HTERT RPE-1 (cell line): Measurements from ENCODE around the gene RLIM.
"Not testable (repeated sequence)": the region's sequence is repeated elsewhere in the genome, so short reads cannot be mapped to it uniquely, and the experiment has no call there.

ENCODE experiments used
- in situ Hi-C: fragments of 300-500 bp; cut with MboI; formaldehyde crosslinking; loops from 4 replicates; pipeline ENCODE4 v1.14.3; 2020; ENCODE audit warnings: low sequenced_read_pairs

The RLIM gene, protein sequence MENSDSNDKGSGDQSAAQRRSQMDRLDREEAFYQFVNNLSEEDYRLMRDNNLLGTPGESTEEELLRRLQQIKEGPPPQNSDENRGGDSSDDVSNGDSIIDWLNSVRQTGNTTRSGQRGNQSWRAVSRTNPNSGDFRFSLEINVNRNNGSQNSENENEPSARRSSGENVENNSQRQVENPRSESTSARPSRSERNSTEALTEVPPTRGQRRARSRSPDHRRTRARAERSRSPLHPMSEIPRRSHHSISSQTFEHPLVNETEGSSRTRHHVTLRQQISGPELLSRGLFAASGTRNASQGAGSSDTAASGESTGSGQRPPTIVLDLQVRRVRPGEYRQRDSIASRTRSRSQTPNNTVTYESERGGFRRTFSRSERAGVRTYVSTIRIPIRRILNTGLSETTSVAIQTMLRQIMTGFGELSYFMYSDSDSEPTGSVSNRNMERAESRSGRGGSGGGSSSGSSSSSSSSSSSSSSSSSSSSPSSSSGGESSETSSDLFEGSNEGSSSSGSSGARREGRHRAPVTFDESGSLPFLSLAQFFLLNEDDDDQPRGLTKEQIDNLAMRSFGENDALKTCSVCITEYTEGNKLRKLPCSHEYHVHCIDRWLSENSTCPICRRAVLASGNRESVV

DNA sequence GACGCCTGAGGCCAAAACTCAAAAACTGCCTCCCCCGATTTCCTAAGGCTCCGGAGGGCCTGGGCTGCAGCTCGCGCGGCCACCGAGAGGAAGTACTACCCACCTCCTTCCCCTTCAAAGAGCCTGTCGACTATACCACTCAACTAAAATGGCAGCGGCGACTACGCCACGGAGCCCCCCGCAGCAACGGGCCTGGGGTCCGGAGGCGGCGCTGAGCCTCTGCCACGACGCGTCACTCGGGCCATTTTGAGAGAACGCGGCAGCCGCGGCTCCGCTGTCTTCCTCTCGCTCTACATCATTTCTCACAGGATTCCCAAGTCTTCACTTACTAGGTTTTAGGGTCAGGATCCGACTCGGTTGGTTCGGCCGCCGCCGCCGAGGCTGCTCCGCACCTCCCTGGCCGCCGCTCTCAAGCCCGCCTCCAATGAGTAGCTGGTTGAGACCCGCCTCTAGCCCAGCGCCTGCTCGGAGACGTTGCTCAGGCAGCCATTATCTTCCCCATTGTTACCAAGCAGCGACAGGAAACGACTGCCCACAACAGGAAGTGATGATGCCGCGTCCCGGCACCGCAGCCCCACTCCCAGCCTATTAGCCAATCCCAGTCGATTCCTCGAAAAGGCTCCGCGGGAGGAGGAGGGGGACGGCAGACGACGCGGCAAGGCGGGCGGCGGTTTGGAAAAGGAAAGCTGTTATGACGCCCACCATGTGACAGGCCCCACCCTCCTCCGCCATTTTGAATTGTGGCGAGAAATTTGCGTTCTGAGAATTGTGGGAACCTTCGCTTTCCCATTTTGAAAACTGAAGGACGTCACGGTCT is at the start of gene RLIM:
Gene RLIM, minus strand, starts transcription at position 532 of the 817 bp plus-strand sequence. CDS start 18,647 bp downstream, outside the sequence.
- in situ Hi-C loops: no loop called here

- in situ Hi-C loops: no loop called here
Observed at GRCh38 chrX:74656079-74656745, 41.8 kb upstream of the RLIM start.

DNA sequence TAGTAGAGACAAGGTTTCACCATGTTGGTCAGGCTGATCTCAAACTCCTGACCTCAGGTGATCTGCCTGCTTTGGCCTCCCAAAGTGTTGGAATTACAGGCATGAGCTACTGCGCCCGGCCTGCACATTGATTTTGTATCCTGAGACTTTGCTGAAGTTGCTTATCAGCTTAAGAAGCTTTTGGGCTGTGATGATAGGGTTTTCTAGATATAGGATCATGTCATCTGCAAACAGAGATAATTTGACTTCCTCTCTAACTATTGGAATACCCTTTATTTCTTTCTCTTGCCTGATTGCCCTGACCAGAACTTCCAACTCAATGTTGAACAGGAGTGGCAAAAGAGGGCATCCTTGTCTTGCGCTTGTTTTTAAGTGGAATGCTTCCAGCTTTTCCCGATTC is 40.5 kb upstream of the RLIM start:
- in situ Hi-C loops: not testable (repeated sequence)

DNA sequence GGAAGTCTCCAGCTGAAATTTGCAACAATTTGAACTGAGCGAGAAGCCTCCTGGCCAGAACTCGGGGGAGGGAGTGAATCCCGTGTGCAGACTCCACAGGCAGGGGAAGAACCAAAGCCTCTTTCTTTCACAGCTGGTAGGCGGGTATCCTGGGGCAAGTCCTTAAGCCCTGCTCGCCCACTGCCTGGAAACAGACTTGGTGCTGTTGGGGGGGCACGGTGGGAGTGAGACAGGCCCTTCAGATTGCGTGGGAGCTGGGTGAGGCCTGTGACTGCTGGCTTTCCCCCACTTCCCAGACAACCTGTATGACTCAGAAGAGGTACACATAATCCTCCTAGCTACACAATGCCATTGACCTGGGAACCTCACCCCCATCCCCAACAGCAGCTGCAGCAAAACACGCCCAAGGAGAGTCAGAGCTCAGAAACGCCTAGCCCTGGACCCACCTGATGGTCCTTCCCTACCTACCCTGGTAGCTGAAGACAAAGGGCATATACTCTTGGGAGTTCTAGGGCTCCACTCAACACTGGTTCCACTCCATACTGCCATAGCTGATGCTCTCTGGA is 22.4 kb upstream of the RLIM start:
- in situ Hi-C loops: no loop called here

GRCh38 chrX:74613370-74614092 is 893 bp downstream of the RLIM start:
- in situ Hi-C loops: no loop called here

DNA sequence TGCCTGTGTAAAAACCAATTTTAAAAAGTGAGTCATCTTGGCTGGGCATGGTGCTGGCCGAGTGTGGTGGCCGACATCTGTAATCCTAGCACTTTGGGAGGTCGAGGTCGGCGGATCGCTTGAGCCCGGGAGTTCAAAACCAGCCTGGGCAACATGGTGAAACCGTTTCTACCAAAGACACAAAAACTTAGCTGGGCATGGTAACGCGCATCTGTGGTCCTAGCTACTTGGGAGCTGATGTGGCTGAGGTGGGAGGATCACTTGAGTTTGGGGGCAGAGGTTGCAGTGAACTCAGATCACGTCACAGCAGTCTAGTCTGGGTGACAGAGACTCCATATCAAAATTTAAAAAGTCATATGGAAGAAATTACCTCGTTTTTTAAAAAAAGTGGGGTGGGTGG is 7.6 kb downstream of the RLIM start:
- in situ Hi-C loops: no loop called here

- in situ Hi-C loops: no loop called here
Observed at GRCh38 chrX:74606342-74606741, 8.1 kb downstream of the RLIM start.

GRCh38 chrX:74603040-74603439 is 11.4 kb downstream of the RLIM start:
- in situ Hi-C loops: no loop called here

GRCh38 chrX:74602142-74602541 is 12.3 kb downstream of the RLIM start:
- in situ Hi-C loops: no loop called here

DNA sequence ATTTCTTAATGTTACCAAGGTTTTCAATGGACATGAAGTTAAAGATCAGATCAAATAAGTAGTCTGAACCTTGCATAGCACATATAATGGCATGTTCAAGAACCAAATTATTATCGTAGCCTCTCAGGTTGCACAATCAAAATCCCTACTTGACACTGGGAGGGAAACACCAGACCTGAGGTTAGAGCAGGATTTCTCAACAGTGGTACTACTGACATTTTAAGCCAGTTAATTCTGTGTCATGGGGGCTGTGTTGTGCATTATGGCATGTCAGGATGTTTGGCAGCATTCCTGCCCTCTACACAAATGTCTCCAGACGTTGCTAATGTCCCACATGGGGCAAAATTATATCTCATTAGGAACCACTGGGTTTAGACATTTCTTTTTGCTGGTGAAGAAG is 20.8 kb downstream of the RLIM start:
- in situ Hi-C loops: no loop called here

DNA sequence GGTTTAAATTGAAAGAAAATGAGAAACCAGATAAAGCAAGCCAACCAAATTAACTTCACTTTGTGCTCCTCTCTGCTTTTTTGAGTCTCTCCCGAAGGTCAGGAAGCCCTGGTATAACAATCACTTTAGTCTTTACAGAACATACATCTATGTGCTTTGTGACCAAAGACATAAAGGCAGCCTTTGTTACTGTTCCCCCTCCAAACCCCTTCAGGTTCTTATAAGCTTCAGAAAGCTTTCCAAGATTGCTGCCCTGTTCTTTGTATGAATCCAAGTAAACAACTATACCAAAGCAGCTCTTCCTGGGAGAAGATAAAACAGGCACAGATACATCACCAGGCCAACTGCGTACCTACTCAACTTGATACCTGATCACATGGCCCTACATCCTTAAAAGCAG is 28.7 kb downstream of the RLIM start:
- in situ Hi-C loops: no loop called here

DNA sequence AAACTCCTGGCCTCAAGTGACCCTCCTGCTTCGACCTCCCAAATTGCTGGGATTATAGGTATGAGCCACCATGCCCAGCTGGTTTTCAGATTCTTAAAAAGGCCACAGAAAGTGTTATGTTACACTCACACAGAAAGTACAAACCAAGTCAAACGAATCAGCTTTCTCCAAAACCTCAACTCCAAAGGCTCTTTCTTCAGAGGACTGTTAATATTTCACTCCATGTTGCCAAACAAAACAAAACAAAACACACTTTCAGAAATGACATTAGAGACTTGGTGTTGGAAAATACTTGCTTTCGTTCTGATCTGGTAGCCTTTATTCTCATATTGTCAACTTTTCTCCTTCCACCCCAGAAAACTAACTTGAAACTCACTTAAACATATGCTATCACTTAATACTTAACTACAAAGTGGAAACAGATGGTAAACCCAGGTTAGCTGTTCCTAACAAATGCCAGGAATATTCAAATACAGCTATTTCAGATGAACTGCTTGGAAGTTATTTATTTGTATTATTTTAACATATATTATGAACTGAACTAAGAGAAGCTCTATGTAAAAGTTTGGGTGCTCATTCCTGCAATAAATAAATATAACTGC is 34.7 kb downstream of the RLIM start:
- in situ Hi-C loops: no loop called here

- in situ Hi-C loops: no loop called here
Observed at GRCh38 chrX:74578137-74578536, 36.3 kb downstream of the RLIM start.

- in situ Hi-C loops: no loop called here
Observed at GRCh38 chrX:74557378-74557777, 57.0 kb downstream of the RLIM start.

DNA sequence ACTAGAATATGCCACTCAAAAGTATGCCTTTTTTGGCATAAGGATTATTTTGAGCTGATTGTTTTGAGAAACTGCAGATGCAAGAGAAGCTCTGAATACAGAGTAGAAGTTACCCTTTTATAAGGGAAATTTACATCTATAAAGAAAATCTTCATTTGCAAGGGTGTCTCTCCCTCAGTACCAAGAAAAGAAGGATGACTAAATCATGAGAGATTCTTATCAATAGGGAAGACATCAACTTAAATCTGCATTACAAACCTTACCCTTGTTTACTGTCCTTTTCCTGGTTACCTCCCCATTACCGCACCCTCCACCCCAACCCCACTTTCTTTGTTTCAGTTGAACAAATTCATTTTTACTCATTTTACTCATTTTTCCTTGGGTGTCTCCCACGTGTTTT is 62.5 kb downstream of the RLIM start:
- in situ Hi-C loops: no loop called here

DNA sequence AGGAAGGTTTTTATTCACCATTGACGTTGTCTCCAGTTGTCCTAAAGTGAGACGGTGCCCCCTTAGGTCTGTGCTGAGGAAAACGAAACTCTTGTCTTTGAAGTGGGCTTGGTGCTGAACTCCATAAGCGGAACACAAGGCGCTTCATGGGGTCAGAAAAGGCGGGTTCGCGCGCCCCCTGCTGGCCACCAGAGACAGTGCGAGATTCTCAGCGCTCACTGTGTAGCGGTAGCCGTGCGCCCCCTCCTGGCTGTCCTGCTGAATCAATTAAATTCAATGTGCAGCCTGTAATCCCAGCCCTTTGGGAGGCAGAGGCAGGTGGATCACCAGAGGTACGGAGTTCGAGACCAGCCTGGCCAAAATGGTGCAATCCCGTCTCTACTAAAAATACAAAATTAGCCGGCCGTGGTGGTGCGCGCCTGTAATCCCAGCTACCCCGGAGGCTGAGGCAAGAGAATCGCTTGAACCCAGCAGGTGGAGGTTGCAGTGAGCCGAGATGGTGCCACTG is 64.1 kb downstream of the RLIM start:
- in situ Hi-C loops: no loop called here

GRCh38 chrX:74546984-74547383 is 67.4 kb downstream of the RLIM start:
- in situ Hi-C loops: no loop called here

- in situ Hi-C loops: no loop called here
Observed at GRCh38 chrX:74545880-74546523, 68.4 kb downstream of the RLIM start.

DNA sequence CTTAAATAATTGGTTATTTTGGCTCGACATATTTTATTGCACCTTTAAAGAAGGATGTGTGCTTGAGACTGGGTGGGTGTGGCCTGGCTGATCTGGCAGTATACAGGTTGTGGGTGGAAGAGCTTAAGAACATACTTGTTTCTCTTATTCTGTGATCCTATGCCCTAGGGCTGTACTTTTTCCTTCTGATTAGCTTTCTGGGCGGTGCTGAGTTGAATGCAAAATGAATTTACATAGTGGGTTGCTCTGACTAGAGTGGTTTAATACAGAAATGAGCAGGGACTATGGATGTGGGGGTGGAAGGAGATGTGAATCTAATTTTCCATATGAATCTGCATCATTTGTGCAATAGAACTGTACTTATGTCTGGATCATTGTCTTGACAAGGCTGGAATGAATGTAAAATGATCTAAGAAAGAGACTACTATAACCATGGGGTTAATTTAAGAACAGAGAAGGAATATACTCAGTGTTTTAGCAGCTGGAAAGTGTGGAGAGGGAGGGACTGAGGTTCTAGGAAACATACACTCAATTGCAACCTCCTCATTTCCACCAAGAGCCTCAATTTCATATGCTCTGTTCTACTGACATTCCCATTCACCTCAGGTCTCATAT is 73.7 kb downstream of the RLIM start:
- in situ Hi-C loops: no loop called here
